Measurements from ENCODE around the gene SVIL. TPM values are rescaled to one million over a fixed set of nuclear protein-coding genes. Genes with fewer than 3 reads are reported as not detected.
A peak's percentile ranks its signal among the peaks of the same experiment; 100 is the strongest.

The SVIL gene
- total RNA-seq (2014; rRNA removed; shearing (Covaris generic)): 5.7 and 6.0 TPM in 2 replicates

DNA sequence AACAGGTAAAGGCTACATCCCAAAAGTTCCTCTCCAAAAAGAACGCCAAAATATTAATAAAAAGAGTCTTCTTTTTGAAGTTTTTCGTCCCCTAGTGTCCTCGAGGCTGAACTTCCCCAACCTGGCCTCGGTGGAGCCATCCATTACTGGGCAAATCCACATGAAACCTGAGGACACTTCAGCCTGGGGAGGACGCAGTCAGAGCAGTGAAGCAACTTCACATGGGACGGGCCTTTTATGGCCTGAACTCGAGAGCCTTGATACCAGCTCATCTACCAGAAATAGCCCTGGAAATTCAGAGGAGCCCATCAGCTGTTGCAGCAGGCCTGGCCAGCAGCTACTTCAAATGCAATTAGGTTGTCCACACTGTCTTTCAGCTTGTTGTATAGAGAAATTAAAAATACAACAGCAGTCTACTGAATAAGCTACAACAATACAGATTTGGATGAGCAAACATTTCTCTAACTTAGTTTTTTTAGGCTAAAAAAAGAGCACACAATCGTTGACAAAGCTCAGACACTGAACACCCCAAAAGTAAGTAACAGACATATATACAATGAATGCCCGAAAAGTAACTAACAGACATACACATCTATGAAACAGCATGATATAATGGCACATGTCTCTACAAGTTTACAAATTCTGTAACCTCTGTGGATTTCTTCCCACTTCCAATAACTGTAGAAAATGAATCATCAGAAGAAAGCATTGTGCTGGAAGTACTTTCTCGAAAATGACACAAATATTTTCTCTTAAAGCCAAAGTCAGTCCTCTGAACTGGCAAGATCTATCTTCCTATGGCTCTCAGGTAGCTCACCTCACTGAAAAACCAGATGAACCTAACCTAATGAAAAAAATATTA lies at the start of gene SVIL:
TSS of gene SVIL (minus strand) at position 208 of the 862 bp plus-strand sequence. CDS start 79,913 bp downstream, outside the sequence.
- DNase-seq (ENCODE audit: low spot score): no peak

GRCh38 chr10:29681676-29682448 lies 47.1 kb upstream of the SVIL start:
- no peak for DNase-seq (ENCODE audit: low spot score)

- no peak for DNase-seq (ENCODE audit: low spot score)
These were observed 45.3 kb upstream of the SVIL start for GRCh38 chr10:29680091-29680490.

- no peak for DNase-seq (ENCODE audit: low spot score)
These were observed 42.0 kb upstream of the SVIL start for GRCh38 chr10:29676732-29677131.

- DNase-seq (ENCODE audit: low spot score): no peak
These were observed 41.2 kb upstream of the SVIL start for GRCh38 chr10:29675984-29676383.

GRCh38 chr10:29671968-29672367 lies 37.2 kb upstream of the SVIL start:
- no peak for DNase-seq (ENCODE audit: low spot score)

DNA sequence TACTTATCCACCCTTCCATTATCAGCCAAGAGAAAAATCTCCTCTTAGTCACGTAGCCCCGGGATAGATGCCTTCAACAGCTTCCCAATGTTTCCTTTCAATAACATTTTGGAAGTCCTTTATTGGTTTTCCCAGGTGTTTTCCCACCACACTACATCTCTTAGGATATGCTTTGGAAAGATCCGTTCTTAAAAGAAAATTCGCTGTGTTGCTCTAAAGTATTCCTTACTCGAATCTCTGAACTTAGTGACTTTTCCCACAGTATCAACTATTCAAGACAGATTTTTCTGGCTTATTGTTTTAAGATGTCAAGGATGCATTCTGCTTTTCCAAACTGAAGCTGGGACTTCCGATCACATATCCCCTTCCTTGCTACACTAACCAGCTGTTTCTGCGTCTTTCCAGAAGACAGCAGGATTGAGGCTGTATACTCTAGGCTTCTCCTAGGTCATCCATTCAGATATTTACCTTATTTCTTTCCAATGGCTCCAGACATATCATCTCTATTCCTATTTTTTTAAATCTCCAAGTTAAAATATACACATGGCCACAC lies 36.5 kb upstream of the SVIL start:
- no peak for DNase-seq (ENCODE audit: low spot score)

DNA sequence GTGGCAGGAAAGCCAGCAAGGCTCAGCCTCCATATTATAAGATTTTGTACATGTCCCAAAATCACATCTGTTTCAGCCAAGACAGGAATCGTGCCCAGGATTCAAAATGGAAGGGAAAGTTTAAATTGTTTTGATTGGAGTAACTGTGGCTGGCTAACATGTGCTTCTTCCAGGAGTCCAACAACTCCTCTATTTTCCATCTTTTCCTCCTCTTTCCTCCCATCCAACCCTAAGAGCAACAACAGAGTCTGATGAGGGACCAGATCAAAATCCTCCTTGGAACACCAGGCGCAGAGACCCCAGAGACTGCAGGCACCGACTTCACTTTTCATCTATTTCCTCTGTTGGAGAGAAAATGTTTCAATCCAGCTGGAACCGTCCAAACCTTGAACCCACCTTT lies 36.0 kb upstream of the SVIL start:
- DNase-seq (ENCODE audit: low spot score): no peak

- DNase-seq (ENCODE audit: low spot score): no peak
These were observed 34.4 kb upstream of the SVIL start for GRCh38 chr10:29669149-29669548.

DNA sequence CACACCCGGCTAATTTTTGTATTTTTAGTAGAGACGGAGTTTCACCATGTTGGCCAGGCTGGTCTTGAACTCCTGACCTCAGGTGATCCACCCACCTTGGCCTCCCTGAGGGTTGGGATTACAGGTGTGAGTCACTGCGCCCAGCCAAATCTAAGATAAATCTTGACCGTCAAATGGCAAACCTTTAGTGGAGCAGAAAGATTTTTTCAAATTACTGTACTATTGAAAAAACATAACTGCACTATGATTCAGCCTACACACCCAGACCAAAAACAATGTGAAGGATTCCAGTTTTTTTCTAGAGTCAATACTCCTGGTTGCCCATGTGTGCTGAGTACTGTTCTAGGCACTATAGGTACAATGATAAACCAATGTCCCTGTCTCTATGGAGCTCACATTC lies 33.9 kb upstream of the SVIL start:
- DNase-seq (ENCODE audit: low spot score): no peak

GRCh38 chr10:29667191-29667590 lies 32.4 kb upstream of the SVIL start:
- DNase-seq (ENCODE audit: low spot score): no peak

DNA sequence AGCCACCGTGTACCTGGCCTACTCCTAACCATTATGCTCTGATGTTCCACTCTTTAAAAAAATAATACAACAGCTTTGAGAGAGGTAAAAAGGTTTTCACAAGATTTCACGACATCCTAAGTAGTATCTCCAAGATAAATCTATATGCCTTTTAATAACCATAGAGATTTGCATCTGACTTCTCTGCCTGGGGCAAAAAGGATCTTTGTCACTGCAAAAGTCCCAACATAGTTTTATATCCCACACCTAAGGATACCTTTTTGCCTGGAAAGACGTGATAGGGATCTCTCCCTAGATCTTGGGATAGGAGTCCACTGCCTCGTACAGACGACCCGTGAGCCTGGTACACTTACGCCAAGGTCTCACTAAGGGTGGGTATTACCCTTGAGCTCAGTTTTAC lies 31.4 kb upstream of the SVIL start:
- DNase-seq (ENCODE audit: low spot score): no peak

DNA sequence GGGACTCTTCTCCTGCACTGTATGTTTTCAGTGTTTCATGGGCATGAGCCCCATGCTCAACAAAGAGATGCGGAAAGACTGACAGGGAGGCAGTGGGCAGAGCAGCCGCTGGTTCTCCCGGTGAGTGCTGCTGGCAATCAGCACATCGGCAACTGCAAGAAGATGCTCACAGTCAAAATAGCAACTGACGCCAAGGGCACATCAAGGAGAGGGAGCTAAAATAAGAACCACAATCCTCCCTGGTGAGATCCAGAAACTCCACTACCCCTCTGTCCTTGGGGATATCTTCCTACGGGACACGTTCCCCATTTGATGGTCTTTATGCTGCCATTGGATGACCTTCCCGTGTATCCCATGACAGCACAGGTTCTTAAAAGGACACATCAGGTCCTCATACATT lies 28.9 kb upstream of the SVIL start:
- DNase-seq (ENCODE audit: low spot score): no peak

DNA sequence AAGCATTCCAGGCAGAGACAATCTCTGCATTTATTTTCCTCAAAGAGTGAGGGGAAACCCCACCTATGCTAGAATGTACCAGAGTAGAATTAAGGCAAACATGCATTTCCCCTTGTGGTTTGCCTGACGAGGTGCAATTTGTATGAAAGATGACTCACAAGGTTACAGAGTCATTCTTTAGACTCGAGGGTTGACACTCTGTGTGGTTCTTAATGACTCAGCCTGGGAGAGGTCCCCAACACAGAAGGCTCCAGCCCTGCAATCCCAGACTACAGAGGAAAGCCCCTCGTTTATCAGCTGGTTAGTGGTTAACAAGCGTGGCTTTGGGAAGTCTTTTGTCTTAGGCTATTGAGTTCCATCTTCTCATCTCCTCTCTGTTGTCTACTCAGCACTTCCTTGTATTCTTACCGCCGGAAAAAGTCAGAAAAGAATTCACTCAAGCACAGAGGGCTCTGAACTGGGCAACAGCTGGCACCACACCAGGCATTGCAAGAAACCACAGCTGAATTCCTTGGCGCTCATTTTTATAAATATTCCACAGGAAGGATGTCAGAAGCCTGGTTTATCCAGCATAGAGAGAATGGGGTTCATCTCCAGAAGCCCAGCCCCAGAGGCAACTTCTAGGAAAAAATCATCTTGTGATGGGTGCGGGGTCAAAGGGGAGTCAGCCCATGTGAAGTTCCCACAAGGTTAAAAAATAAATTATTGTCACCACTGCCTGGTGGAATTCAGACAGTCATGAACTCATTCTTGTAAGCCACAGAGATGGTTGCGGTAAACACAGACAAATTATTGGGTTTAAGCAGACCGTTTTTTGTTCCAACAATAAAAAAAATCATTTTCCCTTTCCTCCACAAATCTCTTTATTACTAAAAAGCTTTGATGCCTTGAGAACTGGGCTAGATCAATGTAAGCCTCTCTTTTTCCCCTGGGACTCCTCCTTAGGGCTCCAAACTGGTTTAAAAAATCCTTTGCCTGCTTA lies 24.5 kb upstream of the SVIL start:
- peak; percentile 82 for DNase-seq (ENCODE audit: low spot score)

- DNase-seq (ENCODE audit: low spot score): no peak
These were observed 23.0 kb upstream of the SVIL start for GRCh38 chr10:29657719-29658274.

- no peak for DNase-seq (ENCODE audit: low spot score)
These were observed 21.8 kb upstream of the SVIL start for GRCh38 chr10:29656451-29656992.

GRCh38 chr10:29652192-29652591 lies 17.4 kb upstream of the SVIL start:
- no peak for DNase-seq (ENCODE audit: low spot score)

DNA sequence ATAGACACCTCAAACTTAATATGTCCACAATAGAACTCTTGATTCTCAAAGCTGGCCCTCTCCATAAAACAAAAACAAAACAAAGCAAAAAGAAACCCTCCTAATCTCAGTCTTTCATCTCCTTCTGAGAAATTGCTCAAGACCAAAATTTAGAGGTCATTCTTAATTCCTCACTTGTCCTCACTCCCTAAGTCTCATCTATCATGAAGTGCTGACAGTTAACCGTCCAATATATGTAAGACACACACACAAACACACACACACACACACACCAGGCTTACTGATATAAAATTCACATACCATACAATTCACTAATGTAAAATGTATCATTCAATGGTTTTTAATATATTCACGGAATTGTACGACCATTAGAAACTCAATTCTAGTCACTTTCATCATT lies 17.0 kb upstream of the SVIL start:
- no peak for DNase-seq (ENCODE audit: low spot score)

GRCh38 chr10:29650552-29650944 lies 15.8 kb upstream of the SVIL start:
- no peak for DNase-seq (ENCODE audit: low spot score)
